Peyer's patch (tissue), 4 donors: Measurements from ENCODE around the gene TGFB1I1. TPM values are rescaled to one million over a fixed set of nuclear protein-coding genes. Genes with fewer than 3 reads are reported as not detected.

ENCODE experiments used
- DNase-seq, 3 donors: peaks; one replicate each; pipeline ENCODE4 v3.0.0-alpha.2; 2017 to 2019
- H3K27ac ChIP-seq, 4 donors: fragments of 200-600 bp; sonication (generic); one replicate each; pipeline ENCODE4 v1.5.1; 2016 to 2019
- H3K27me3 ChIP-seq, 2 donors: fragments of 200-600 bp; sonication (generic); one replicate each; pipeline ENCODE4 v1.5.1; 2019
- H3K36me3 ChIP-seq, 3 donors: fragments of 200-600 bp; sonication (generic); one replicate each; pipeline ENCODE4 v1.5.1; 2016 to 2019
- H3K4me1 ChIP-seq, 4 donors: fragments of 200-600 bp; sonication (generic); one replicate each; pipeline ENCODE4 v1.5.1; 2016 to 2019
- H3K4me3 ChIP-seq, 4 donors: fragments of 200-600 bp; sonication (generic); 1 replicate in 3 of 4; 2 replicates in 1 of 4; pipeline ENCODE4 v1.5.1; 2016 to 2019; ENCODE audit warnings: mild to moderate bottlenecking in 1 of 4
- H3K9me3 ChIP-seq, 4 donors: fragments of 200-600 bp; sonication (generic); one replicate each; pipeline ENCODE4 v1.5.1; 2016 to 2019; ENCODE audit warnings: mild to moderate bottlenecking in 1 of 4
- CTCF ChIP-seq, 6 experiments: fragments of 450-650 bp in 4 of 6; fragments of 200-600 bp in 2 of 6; sonication (generic) in 1 of 6; IDR thresholded peaks; one replicate each; pipeline ENCODE4 v1.5.1; 2017 to 2019; ENCODE audit warnings: antibody characterized with exemption in 6 of 6, mild to moderate bottlenecking in 3 of 6, moderate library complexity in 1 of 6
- POLR2A ChIP-seq, 2 donors: fragments of 450-650 bp; IDR thresholded peaks; one replicate each; pipeline ENCODE4 v1.5.1; 2017; ENCODE audit warnings: antibody characterized with exemption in 2 of 2, mild to moderate bottlenecking in 2 of 2, moderate library complexity in 2 of 2
- total RNA-seq, 4 donors: library from RNA; depleted of rRNA; stranded (reverse); fragments of >200 nt; gene quantifications; one replicate each; pipeline ENCODE4 v1.1.0, GENCODE V29; 2016

Gene TGFB1I1
- total RNA-seq, 4 donors from 2014 or later, result 6.0 to 45.4 (median 18.2) TPM

DNA sequence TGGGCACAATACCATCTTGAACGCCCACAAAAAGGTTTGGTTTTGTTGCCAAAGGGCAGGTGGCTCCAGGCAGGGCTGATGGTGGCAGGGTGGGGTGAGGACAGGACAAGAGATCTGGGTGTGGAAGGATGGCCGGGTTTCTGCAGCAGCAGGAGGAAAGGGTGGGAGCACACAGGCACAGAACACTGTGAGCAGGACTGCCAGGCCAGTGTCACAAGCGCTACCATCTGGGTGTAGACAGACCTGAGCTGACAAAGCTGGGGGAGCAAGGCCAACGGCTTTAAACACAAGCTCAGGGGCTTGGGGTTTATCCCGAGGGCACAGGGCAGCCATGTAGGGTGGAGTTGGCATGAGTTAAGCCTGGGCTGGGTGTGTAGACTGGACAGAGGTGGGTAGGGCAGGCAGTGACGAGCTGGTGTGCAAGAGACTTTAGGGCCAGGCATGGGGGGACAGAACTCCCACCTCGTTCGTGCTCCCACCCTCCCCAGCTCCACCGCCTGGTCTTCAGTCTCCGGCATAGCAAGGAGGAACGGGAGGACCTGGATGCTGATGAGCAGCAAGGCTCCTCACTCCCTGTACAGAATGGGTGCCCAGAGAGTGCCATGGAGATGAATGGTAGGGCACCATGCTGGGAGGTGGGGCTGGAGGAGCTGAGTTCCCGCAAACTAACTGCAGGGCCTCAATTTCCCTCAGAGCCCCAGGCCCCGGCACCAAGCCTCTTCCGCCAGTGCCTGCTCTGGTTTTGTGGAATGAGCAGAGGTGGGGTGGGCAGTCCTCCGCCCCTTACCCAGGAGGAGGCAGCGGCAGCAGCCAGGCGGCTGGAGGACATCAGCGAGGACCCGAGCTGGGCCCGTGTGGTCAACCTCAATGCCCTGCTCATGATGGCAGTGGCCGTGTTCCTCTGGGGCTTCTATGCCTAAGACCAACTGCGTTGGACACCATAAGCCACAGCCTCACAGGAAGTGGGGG, 17.9 kb downstream of the TGFB1I1 start:
- DNase-seq, result no peak
- Histone ChIP-seq H3K4me3 (no peak overlapping the region), H3K36me3 (peaks cover 0 to 32% (median 0%) of the 10 kb centered on the region in 3 donors), H3K4me1 (peaks cover 4 to 20% (median 7%) of the 10 kb centered on the region in 4 donors), H3K27me3 (no peaks in the 10 kb centered on the region), H3K9me3 (peaks cover 0 to 4% (median 0%) of the 10 kb centered on the region in 4 donors), H3K27ac (no peak overlapping the region)
- TF ChIP-seq POLR2A (IDR thresholded peaks at IDR 0.05), result no peak
- no peak for TF ChIP-seq CTCF (IDR thresholded peaks at IDR 0.05)

- Histone ChIP-seq H3K4me1 (peaks cover 4 to 18% (median 6%) of the 10 kb centered on the region in 4 donors), H3K9me3 (peaks cover 0 to 4% (median 0%) of the 10 kb centered on the region in 4 donors), H3K4me3 (no peak overlapping the region), H3K27me3 (no peaks in the 10 kb centered on the region), H3K36me3 (peaks cover 0 to 52% (median 0%) of the 10 kb centered on the region in 3 donors), H3K27ac (no peak overlapping the region)
- TF ChIP-seq POLR2A (IDR thresholded peaks at IDR 0.05) (no peak), CTCF (IDR thresholded peaks at IDR 0.05) (no peak)
- no peak for DNase-seq
Observed at GRCh38 chr16:31491778-31492418, 19.9 kb downstream of the TGFB1I1 start.

- Histone ChIP-seq H3K27me3 (no peaks in the 10 kb centered on the region), H3K36me3 (peaks cover 0 to 69% (median 0%) of the 10 kb centered on the region in 3 donors), H3K4me3 (no peak overlapping the region), H3K4me1 (peaks cover 0 to 2% (median 0%) of the 10 kb centered on the region in 4 donors), H3K9me3 (no peaks in the 10 kb centered on the region), H3K27ac (no peak overlapping the region)
- TF ChIP-seq CTCF (IDR thresholded peaks at IDR 0.05), result no peak
- no peak for DNase-seq
Observed at GRCh38 chr16:31493506-31494125, 21.7 kb downstream of the TGFB1I1 start.

GRCh38 chr16:31496670-31497069, 24.7 kb downstream of the TGFB1I1 start:
- no peak overlapping the region for H3K4me3 ChIP-seq
- H3K36me3 ChIP-seq, result peaks cover 0 to 87% (median 0%) of the 10 kb centered on the region in 3 donors
- TF ChIP-seq CTCF (IDR thresholded peaks at IDR 0.05), result no peak
- TF ChIP-seq POLR2A (IDR thresholded peaks at IDR 0.05), result no peak
- DNase-seq, result no peak
- no peaks in the 10 kb centered on the region for H3K27me3 ChIP-seq
- peaks cover 0 to 4% (median 0%) of the 10 kb centered on the region in 4 donors for H3K4me1 ChIP-seq
- H3K27ac ChIP-seq, result no peak overlapping the region
- no peaks in the 10 kb centered on the region for H3K9me3 ChIP-seq

- Histone ChIP-seq H3K36me3 (peaks cover 0 to 69% (median 0%) of the 10 kb centered on the region in 3 donors), H3K27ac (no peak overlapping the region), H3K9me3 (no peaks in the 10 kb centered on the region), H3K4me3 (no peak overlapping the region), H3K4me1 (peaks cover 0 to 10% (median 0%) of the 10 kb centered on the region in 4 donors), H3K27me3 (no peaks in the 10 kb centered on the region)
- no peak for DNase-seq
- TF ChIP-seq CTCF (IDR thresholded peaks at IDR 0.05) (no peak), POLR2A (IDR thresholded peaks at IDR 0.05) (no peak)
Observed at GRCh38 chr16:31498493-31498892, 26.5 kb downstream of the TGFB1I1 start.
